OCI-LY1 (cell line): ENCODE measurements around the gene MUC3A.

Experiments used
- CTCF ChIP-seq: fragments of 200-600 bp; sonication (generic), shearing (Covaris generic); IDR thresholded peaks from 2 replicates; pipeline ENCODE4 v1.5.1; 2017; ENCODE audit warnings: mild to moderate bottlenecking, antibody characterized with exemption, low read length, moderate library complexity, mixed read lengths
- EZH2 ChIP-seq: fragments of 200-600 bp; sonication (generic), shearing (Covaris generic); IDR thresholded peaks from 2 replicates; pipeline ENCODE4 v1.8.0; 2017; ENCODE audit warnings: borderline replicate concordance, mixed run types, mild to moderate bottlenecking, antibody characterized with exemption, low read length, moderate library complexity, mixed read lengths

- TF ChIP-seq CTCF: no peak
- no peak for TF ChIP-seq EZH2
These were observed 2.5 kb upstream of the MUC3A start for GRCh38 chr7:100946766-100947365.
